SJCRH30 (cell line): ENCODE measurements around the gene NTNG2. TPM values are rescaled to one million over a fixed set of nuclear protein-coding genes. Genes with fewer than 3 reads are reported as not detected.
"Not testable (repeated sequence)": the region's sequence is repeated elsewhere in the genome, so short reads cannot be mapped to it uniquely, and the experiment has no call there.

Experiments used
- DNase-seq, 2 experiments: peaks; one replicate each; pipeline ENCODE4 v3.0.0-alpha.2; 2015 to 2020
- H3K27ac ChIP-seq: fragments of 250-450 bp; sonication (Bioruptor Pico); 2 replicates; pipeline ENCODE4 v1.5.1; 2020; ENCODE audit warnings: mild to moderate bottlenecking, moderate library complexity
- H3K27me3 ChIP-seq: fragments of 250-450 bp; sonication (Bioruptor Pico); 2 replicates; pipeline ENCODE4 v1.5.1; 2020; ENCODE audit warnings: mild to moderate bottlenecking, moderate library complexity
- H3K36me3 ChIP-seq: fragments of 250-450 bp; sonication (Bioruptor Pico); 2 replicates; pipeline ENCODE4 v1.5.1; 2020; ENCODE audit warnings: mild to moderate bottlenecking, moderate library complexity
- H3K4me1 ChIP-seq: fragments of 250-450 bp; sonication (Bioruptor Pico); 2 replicates; pipeline ENCODE4 v1.5.1; 2020; ENCODE audit warnings: mild to moderate bottlenecking, moderate library complexity
- H3K4me3 ChIP-seq: fragments of 250-450 bp; sonication (Bioruptor Pico); 2 replicates; pipeline ENCODE4 v1.5.1; 2020; ENCODE audit warnings: mild to moderate bottlenecking, moderate library complexity
- H3K9me3 ChIP-seq: fragments of 250-450 bp; sonication (Bioruptor Pico); replicated peaks from 2 replicates; pipeline ENCODE4 v1.5.1; 2020; ENCODE audit warnings: mild to moderate bottlenecking, moderate library complexity
- total RNA-seq: library from RNA; depleted of rRNA; stranded (reverse); fragments of >200 nt; shearing (Covaris generic); gene quantifications from 2 replicates; pipeline ENCODE4 v1.2.3, GENCODE V29; 2014; rRNA removed

NTNG2 gene, protein sequence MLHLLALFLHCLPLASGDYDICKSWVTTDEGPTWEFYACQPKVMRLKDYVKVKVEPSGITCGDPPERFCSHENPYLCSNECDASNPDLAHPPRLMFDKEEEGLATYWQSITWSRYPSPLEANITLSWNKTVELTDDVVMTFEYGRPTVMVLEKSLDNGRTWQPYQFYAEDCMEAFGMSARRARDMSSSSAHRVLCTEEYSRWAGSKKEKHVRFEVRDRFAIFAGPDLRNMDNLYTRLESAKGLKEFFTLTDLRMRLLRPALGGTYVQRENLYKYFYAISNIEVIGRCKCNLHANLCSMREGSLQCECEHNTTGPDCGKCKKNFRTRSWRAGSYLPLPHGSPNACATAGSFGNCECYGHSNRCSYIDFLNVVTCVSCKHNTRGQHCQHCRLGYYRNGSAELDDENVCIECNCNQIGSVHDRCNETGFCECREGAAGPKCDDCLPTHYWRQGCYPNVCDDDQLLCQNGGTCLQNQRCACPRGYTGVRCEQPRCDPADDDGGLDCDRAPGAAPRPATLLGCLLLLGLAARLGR
- total RNA-seq = 0.15 and 0.26 TPM in 2 replicates

DNA sequence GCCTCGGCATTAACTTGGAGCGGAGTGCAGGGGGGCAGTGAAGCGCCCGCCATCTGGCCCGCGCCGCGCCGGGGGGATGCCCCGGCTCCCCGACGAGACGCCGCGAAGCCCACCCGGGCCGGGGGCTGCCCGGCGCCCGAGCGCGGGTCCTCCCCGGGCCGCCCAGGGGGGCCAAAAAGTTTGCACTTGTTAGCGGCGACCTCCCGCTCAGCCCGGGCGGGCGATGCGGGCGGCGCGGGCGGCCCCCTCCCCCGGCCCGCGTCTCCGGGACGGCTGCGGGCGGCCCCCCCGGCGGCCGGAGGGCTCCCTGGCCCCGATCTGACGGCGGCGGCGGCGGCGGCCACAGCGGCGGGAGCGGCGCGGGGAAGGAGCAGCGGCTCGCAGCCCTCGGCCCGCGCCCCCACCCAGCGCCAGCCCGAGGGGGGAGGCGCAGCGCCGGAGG, at the start of gene NTNG2:
Gene NTNG2 (plus strand): TSS at position 316 of the 442 bp plus-strand sequence. CDS start 4,774 bp downstream, outside the sequence.
- H3K9me3 ChIP-seq = no peaks in the 10 kb centered on the region
- H3K36me3 ChIP-seq = no peaks in the 10 kb centered on the region
- no peaks in the 10 kb centered on the region; the same call in 1 of the 2 replicates for H3K4me1 ChIP-seq
- peak within 1 kb of the TSS; percentile 63 for H3K4me3 ChIP-seq
- no peak within 1 kb of the TSS for H3K27ac ChIP-seq
- DNase-seq = no peak
- peaks cover 40% of the 10 kb centered on the region for H3K27me3 ChIP-seq

DNA sequence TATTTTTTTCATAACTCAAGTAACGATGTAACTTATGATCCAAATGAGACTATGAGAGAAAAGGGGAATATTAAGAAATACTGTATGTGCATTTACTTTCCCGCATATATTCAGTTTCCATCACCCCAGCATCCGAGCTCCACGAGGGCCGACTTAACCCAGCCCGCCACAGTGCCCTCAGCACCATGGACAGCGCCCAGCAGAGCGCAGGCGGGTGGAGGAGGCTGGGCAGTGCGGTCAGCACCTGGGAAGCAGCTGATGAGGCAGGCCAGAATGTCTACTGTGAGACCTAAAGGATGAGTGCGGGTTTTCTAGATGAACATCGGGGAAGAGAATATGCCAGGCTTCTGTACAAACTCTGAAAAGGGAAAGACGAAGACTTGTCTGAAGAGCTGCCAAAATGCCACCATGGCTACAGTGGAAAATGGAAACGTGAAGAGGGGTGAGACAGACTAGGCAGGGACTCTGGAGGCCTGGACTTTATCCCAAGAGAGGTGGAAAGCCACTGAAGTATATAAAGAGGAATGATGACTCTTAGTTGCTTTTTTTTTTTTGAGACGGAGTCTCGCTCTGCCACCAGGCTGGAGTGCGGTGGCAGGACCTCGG, 47.7 kb upstream of the NTNG2 start:
- H3K4me3 ChIP-seq = no peak overlapping the region
- no peak overlapping the region for H3K27ac ChIP-seq
- no peaks in the 10 kb centered on the region for H3K36me3 ChIP-seq
- DNase-seq = peak; percentile 77 to 81
- no peaks in the 10 kb centered on the region for H3K9me3 ChIP-seq
- H3K27me3 ChIP-seq = no peaks in the 10 kb centered on the region
- no peaks in the 10 kb centered on the region for H3K4me1 ChIP-seq

DNA sequence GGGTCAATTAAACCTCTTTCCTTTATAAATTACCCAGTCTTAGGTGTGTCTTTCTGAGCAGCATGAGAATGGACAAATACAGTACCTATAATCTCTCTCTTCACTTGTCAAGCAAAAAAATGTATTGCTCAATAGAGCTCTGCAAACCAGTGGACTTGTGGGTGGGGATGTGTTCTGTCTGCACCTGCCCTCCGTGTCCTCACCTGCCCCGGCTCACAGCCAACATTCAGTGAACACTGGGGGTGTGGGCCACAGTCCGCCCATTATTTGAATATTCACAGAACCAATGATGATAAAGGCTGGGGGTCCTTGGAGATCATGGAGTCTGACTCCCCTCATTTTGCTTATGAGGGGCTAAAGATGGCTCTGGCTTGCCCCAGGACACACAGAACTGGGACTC, 45.3 kb upstream of the NTNG2 start:
- H3K27me3 ChIP-seq = no peaks in the 10 kb centered on the region
- no peak for DNase-seq
- H3K27ac ChIP-seq = no peak overlapping the region
- no peaks in the 10 kb centered on the region for H3K36me3 ChIP-seq
- no peaks in the 10 kb centered on the region for H3K9me3 ChIP-seq
- H3K4me3 ChIP-seq = no peak overlapping the region
- no peaks in the 10 kb centered on the region for H3K4me1 ChIP-seq

DNA sequence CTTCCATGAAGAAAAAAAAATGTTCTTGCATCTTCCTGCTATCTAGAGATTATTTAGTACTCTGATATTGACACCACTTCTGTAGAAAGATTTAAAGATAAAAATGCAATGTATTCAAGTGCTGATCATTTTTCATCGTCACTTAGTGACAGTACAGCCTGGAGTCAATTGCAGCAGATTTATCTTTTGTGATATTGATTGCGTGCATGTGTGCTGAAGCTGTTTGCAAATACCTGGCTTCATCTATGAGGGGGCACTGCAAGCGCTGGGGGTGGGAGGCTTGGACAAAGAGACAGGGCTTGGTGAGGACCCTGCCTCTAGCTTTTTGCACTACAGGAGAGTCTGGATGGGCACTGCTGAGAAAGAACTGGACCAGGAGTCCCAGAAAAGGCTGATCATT, 44.2 kb upstream of the NTNG2 start:
- no peak for DNase-seq
- no peak overlapping the region for H3K4me3 ChIP-seq
- H3K4me1 ChIP-seq = no peaks in the 10 kb centered on the region
- H3K9me3 ChIP-seq = no peaks in the 10 kb centered on the region
- no peak overlapping the region for H3K27ac ChIP-seq
- no peaks in the 10 kb centered on the region for H3K27me3 ChIP-seq
- H3K36me3 ChIP-seq = no peaks in the 10 kb centered on the region

DNA sequence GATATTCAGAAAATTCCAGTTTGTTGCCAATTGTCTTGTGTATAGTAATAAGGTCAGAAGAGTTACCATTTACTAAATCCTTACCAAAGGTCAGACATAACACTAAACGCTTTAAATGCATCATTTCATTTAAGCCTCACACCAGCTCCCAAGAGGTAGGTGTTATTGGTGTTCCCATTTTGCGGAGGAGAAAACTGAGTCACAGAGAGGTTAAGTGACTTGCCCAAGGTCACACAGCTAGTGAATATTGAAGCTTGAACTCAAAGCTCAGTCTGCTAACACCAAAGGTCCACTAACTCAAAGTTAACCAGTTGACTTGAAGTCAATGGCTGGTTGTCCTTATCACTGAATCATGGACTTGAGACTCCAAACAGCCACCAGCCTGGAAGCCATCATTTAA, 40.8 kb upstream of the NTNG2 start:
- peaks cover 4% of the 10 kb centered on the region; the same call in 1 of the 2 replicates for H3K4me1 ChIP-seq
- no peaks in the 10 kb centered on the region for H3K36me3 ChIP-seq
- H3K27me3 ChIP-seq = peaks cover 21% of the 10 kb centered on the region
- DNase-seq = no peak
- H3K4me3 ChIP-seq = no peak overlapping the region
- H3K9me3 ChIP-seq = no peaks in the 10 kb centered on the region
- no peak overlapping the region for H3K27ac ChIP-seq

DNA sequence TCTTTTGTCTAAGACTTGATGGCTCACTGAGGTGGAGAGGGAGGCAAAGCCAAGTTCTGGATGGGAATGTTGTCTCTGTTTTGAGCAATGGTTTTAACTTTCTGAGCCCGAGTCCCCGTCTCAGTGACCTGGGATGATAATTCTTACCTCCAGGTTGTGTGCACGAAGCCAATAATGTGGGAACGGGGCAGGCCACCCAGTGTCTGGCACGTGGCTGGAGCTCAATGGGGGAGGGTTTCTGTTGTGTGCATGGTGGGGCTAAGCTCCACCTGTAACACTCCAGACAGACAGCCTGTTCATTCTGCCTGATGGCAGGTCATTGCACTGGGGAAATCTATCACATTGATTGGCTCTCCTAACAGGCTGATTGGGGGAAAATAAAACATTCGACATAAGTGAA, 37.1 kb upstream of the NTNG2 start:
- H3K27me3 ChIP-seq = peaks cover 53% of the 10 kb centered on the region

DNA sequence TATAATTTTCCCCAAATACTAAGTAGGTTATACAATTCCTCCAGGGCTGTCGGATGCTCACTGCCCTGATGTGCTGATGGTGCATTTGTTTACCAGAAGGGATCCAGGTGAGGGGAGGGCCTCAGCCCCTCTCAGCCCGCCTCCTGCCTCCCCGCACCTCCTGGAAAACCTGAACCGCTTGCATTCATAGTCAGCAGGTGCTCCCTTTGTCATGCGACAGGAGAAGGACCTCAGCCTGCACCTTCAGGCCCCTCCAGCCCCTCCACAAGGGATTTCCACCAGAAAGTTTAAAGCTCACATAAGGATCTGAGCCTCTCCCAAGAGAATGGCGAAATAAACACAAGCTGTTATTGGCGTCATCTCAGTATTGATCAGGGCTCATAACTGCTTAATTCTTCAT, 36.5 kb upstream of the NTNG2 start:
- peaks cover 4% of the 10 kb centered on the region; the same call in 1 of the 2 replicates for H3K4me1 ChIP-seq
- H3K27ac ChIP-seq = no peak overlapping the region
- H3K36me3 ChIP-seq = no peaks in the 10 kb centered on the region
- H3K27me3 ChIP-seq = peaks cover 58% of the 10 kb centered on the region
- H3K9me3 ChIP-seq = no peaks in the 10 kb centered on the region
- no peak for DNase-seq
- H3K4me3 ChIP-seq = no peak overlapping the region

More for the DNA sequence above, 37.1 kb upstream of the NTNG2 start:
- DNase-seq = no peak
- Histone ChIP-seq H3K27ac (no peak overlapping the region), H3K9me3 (no peaks in the 10 kb centered on the region), H3K4me3 (no peak overlapping the region), H3K4me1 (peaks cover 4% of the 10 kb centered on the region; the same call in 1 of the 2 replicates), H3K36me3 (no peaks in the 10 kb centered on the region)

DNA sequence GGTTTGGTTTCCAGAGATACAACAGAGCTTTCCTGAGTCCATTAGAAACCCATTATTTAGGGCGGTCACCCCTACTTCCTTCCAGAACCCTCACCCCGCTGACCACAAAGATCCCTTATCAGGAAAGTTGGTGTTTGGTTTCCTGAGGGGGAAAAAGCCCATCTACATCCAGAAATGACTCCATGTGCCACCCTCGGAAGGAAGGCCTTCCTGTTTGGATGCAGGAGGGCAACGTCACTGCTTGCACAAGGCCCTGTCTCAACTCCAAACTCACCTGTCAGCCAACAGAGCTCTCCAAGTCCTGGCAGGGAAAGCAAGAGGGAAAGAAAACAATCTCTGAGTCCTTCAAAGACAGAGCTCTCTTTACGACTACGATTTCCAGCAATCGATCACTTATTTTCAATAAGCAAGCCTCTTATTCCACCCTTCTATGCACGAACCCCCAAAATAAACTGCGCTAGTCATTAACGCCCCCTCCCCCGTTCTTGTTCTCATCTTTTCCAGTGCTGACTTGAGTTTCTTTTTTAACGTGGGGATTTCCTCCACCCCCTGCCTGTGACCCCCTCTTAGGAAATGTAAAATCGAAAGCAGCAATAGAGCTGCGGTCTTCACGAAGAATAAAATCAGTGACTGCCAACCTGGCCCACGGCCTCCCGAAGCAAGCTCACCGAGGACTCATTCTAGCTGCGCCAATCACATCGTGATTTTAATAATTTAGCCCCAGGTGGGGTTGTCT, 35.7 kb upstream of the NTNG2 start:
- Histone ChIP-seq H3K27ac (no peak overlapping the region), H3K27me3 (peaks cover 58% of the 10 kb centered on the region), H3K9me3 (no peaks in the 10 kb centered on the region), H3K4me1 (peaks cover 4% of the 10 kb centered on the region; the same call in 1 of the 2 replicates), H3K4me3 (no peak overlapping the region), H3K36me3 (no peaks in the 10 kb centered on the region)
- no peak for DNase-seq

DNA sequence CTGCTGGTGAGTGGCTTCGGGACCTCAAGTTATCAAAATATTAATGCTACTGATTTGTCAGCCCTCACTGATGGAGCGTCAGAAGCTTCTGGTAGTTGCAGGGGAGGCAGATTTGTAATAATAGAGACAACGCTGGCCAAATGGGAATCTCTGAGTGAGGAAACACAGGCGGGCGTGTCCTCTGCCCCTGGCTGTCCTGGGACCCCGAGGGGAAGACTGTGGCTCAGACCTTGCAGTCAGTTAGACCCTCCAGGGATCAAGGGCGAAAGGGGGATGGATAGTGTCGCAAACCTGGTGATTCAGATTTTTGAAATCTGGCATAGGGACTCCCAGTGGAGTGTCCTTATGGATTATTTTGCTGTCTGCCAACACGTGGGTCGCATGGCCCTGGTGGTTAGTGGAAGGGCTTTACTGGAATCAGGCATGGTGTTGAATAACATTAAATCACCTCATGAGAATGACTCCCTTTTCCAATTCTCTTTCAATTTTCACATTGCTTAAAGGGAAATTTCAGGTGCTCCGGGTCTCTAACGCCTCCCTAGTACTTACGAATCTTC, 35.1 kb upstream of the NTNG2 start:
- no peaks in the 10 kb centered on the region for H3K36me3 ChIP-seq
- no peak overlapping the region for H3K4me3 ChIP-seq
- no peaks in the 10 kb centered on the region for H3K9me3 ChIP-seq
- no peak for DNase-seq
- H3K27ac ChIP-seq = no peak overlapping the region
- H3K4me1 ChIP-seq = peaks cover 4% of the 10 kb centered on the region; the same call in 1 of the 2 replicates
- H3K27me3 ChIP-seq = peaks cover 58% of the 10 kb centered on the region

DNA sequence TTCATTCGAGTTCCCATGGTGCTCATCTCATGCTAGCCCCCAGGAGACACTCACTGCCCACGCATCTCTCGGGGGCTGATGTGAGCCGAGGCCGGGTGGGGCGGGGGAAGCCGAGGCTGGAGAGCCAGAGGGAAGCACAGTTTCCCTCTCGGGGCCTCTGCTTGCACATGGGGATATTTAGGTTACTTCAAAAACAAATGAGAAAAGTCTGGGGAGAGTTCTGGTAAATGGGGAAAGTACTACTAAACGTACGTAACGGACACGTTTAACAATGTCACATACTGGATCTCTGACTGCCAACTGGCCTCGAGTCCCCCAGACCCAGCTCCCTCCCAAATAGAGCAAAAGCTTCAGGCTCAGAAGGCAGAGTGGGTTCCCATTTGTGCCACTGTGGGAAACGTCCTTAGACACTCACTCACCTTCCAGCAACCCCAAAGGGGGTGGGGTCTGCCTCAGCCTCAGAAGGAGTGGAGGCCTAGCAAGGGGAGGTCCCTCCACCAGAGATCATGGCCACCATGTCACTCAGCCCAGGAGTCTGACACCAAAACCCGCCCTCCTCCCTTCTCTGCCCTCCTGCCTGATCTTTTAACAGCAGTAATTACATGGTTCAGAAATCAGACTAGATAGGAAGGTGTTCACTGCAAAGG, 33.8 kb upstream of the NTNG2 start:
- Histone ChIP-seq H3K27ac (no peak overlapping the region), H3K4me1 (peaks cover 4% of the 10 kb centered on the region; the same call in 1 of the 2 replicates), H3K4me3 (no peak overlapping the region), H3K9me3 (no peaks in the 10 kb centered on the region), H3K36me3 (no peaks in the 10 kb centered on the region), H3K27me3 (peaks cover 69% of the 10 kb centered on the region)
- no peak for DNase-seq

DNA sequence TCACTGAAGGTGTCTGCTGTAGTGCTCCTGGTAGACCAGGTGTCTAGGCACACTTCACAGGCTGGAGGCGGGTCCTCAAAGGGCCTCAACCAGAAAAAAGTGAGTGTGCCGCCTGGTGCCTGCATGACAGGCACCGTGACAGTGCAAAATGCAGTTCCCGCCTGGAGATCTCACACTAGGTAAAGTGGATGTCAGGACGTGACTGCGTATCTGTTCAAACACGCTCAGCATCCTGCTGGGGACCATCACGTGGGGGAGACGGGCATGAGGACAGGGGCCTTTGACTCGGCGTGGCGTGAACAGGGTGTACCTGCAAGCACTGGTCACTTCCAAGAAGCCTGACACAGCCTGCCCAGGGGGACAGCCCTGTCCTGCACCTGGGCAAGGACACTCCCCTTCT, 32.3 kb upstream of the NTNG2 start:
- DNase-seq = no peak
- Histone ChIP-seq H3K4me3 (no peak overlapping the region), H3K4me1 (peaks cover 4% of the 10 kb centered on the region; the same call in 1 of the 2 replicates), H3K9me3 (no peaks in the 10 kb centered on the region), H3K36me3 (no peaks in the 10 kb centered on the region), H3K27ac (no peak overlapping the region), H3K27me3 (peaks cover 72% of the 10 kb centered on the region)

DNA sequence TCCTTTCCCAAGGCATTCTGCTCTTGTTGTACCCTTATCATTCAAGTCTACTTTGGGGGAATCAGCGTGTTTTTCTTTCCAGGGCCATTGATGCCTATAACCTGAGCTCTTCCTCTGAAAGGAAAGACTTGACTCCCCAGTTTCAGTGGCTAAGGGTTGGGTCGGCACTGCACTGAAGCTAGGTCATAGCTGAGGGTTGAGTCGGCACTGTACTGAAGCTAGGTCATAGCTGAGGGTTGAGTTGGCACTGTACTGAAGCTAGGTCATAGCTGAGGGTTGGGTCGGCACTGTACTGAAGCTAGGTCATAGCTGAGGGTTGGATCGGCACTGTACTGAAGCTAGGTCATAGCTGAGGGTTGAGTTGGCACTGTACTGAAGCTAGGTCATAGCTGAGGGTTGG, 27.8 kb upstream of the NTNG2 start:
- DNase-seq, H3K4me1 ChIP-seq, H3K4me3 ChIP-seq, H3K9me3 ChIP-seq, H3K27ac ChIP-seq, H3K36me3 ChIP-seq: not testable (repeated sequence)
- peaks cover 63% of the 10 kb centered on the region for H3K27me3 ChIP-seq

DNA sequence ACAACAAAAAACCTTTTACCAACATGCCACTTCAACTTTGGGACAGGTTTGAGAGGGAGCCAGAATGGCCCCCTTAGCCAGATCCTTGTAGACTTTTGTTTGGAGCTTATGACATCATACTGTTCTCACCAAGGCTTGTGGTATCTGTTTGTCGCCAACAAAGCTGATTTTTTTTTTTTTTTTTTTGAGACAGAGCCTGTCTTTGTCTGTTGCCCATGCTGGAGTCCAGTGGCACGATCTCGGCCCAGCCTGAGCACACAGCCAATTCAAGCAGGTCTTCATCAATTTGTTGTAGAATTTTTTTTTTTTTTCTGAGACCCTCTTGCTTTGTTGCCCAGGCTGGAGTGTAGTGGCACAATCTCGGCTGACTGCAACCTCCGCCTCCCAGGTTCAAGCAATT, 26.4 kb upstream of the NTNG2 start:
- DNase-seq = no peak
- Histone ChIP-seq H3K27me3 (peaks cover 51% of the 10 kb centered on the region), H3K4me1 (no peaks in the 10 kb centered on the region), H3K36me3 (no peaks in the 10 kb centered on the region), H3K4me3 (no peak overlapping the region), H3K9me3 (no peaks in the 10 kb centered on the region), H3K27ac (no peak overlapping the region)

DNA sequence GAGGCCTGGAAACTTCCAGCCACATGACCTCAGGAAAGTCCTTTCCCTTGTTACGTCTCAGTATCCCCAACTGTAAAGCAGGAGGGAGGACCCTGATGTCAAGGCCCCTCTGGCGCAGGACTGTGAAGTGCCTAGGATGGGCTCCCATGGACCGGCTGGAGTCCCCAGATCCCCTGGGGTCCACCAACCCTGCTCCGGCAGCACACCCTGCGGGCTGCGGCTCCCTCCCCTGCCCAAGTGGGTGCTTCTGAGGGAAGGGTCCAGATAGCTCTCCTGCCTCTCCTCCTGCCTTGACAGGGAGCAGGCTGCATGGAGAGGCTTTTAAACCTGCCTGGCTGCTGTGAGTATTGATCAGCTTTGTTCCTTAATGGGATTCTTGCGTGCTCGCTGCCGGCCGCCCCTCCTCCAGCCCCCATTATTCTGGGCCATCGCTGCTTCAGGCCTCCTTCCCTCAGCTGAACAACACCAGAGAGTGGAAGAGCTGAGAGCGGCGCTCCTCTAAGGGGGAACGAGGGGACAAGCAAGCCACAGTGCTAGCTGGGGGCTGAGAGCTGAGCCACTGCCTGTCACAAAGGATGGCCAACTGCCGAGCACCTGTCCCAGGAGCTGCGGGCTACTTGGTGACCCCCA, 25.6 kb upstream of the NTNG2 start:
- no peaks in the 10 kb centered on the region for H3K36me3 ChIP-seq
- no peak for DNase-seq
- H3K27me3 ChIP-seq = peaks cover 51% of the 10 kb centered on the region
- no peak overlapping the region for H3K4me3 ChIP-seq
- H3K4me1 ChIP-seq = no peaks in the 10 kb centered on the region
- H3K9me3 ChIP-seq = no peaks in the 10 kb centered on the region
- no peak overlapping the region for H3K27ac ChIP-seq
